ACC112 (cell line): ENCODE data around the gene ZNF519.
"Not testable (repeated sequence)": the region's sequence is repeated elsewhere in the genome, so short reads cannot be mapped to it uniquely, and the experiment has no call there.

ENCODE experiments used
- H2AFZ ChIP-seq: fragments of 200-600 bp; sonication (generic); one replicate; pipeline ENCODE4 v1.6.0; 2017; ENCODE audit warnings: antibody characterized with exemption, low read length; ENCODE audit not compliant: unreplicated experiment
- H3K27ac ChIP-seq: fragments of 200-600 bp; sonication (generic); 2 replicates; pipeline ENCODE4 v1.5.1; 2014; ENCODE audit warnings: low read depth, mild to moderate bottlenecking, antibody characterized with exemption, low read length, moderate library complexity
- H3K27me3 ChIP-seq: fragments of 200-600 bp; sonication (generic); 2 replicates; pipeline ENCODE4 v1.6.1; 2014; ENCODE audit warnings: mild to moderate bottlenecking, antibody characterized with exemption, low read length, moderate library complexity, mixed read lengths; ENCODE audit not compliant: insufficient read depth
- H3K36me3 ChIP-seq: fragments of 200-600 bp; sonication (generic); 2 replicates; pipeline ENCODE4 v1.6.1; 2016; ENCODE audit warnings: mild to moderate bottlenecking, antibody characterized with exemption, low read length, moderate library complexity, mixed read lengths; ENCODE audit not compliant: insufficient read depth
- H3K4me1 ChIP-seq: fragments of 200-600 bp; sonication (generic); one replicate; pipeline ENCODE4 v1.6.1; 2016; ENCODE audit warnings: low read length, mixed read lengths; ENCODE audit not compliant: insufficient read depth, unreplicated experiment, control insufficient read depth
- H3K4me3 ChIP-seq: fragments of 200-600 bp; sonication (generic); 2 replicates; pipeline ENCODE4 v1.5.1; 2014; ENCODE audit warnings: mild to moderate bottlenecking, low read depth, low read length
- H3K79me2 ChIP-seq: fragments of 200-600 bp; sonication (generic); one replicate; pipeline ENCODE4 v1.6.0; 2016; ENCODE audit warnings: low read length; ENCODE audit not compliant: control insufficient read depth, unreplicated experiment, insufficient read depth

ZNF519 gene

GRCh38 chr18:14171301-14172141 lies 39.3 kb upstream of the ZNF519 start:
- H2AFZ ChIP-seq, H3K4me3 ChIP-seq, H3K27ac ChIP-seq, H3K79me2 ChIP-seq, H3K36me3 ChIP-seq, H3K4me1 ChIP-seq, H3K27me3 ChIP-seq: not testable (repeated sequence)

GRCh38 chr18:14170367-14171036 lies 38.3 kb upstream of the ZNF519 start:
- H3K79me2 ChIP-seq, H3K4me3 ChIP-seq, H3K36me3 ChIP-seq, H2AFZ ChIP-seq, H3K4me1 ChIP-seq, H3K27ac ChIP-seq, H3K27me3 ChIP-seq: not testable (repeated sequence)

- not testable (repeated sequence) for H3K4me3 ChIP-seq, H3K4me1 ChIP-seq, H3K79me2 ChIP-seq, H3K36me3 ChIP-seq, H2AFZ ChIP-seq, H3K27ac ChIP-seq
- H3K27me3 ChIP-seq, result peaks cover 13% of the 10 kb centered on the region; the same call in 1 of the 2 replicates
Observed at GRCh38 chr18:14162915-14163314, 30.7 kb upstream of the ZNF519 start.

- not testable (repeated sequence) for H3K4me1 ChIP-seq, H2AFZ ChIP-seq, H3K36me3 ChIP-seq, H3K27me3 ChIP-seq, H3K4me3 ChIP-seq, H3K27ac ChIP-seq, H3K79me2 ChIP-seq
Observed at GRCh38 chr18:14151564-14152113, 19.4 kb upstream of the ZNF519 start.

GRCh38 chr18:14150766-14151165 lies 18.5 kb upstream of the ZNF519 start:
- not testable (repeated sequence) for H3K27me3 ChIP-seq, H3K79me2 ChIP-seq, H3K27ac ChIP-seq, H3K4me1 ChIP-seq, H2AFZ ChIP-seq, H3K36me3 ChIP-seq, H3K4me3 ChIP-seq

- H3K27me3 ChIP-seq, H3K79me2 ChIP-seq, H2AFZ ChIP-seq, H3K4me3 ChIP-seq, H3K4me1 ChIP-seq, H3K36me3 ChIP-seq, H3K27ac ChIP-seq: not testable (repeated sequence)
Observed at GRCh38 chr18:14149916-14150420, 17.7 kb upstream of the ZNF519 start.

- H3K4me3 ChIP-seq, H3K27me3 ChIP-seq, H2AFZ ChIP-seq, H3K4me1 ChIP-seq, H3K79me2 ChIP-seq, H3K27ac ChIP-seq, H3K36me3 ChIP-seq: not testable (repeated sequence)
Observed at GRCh38 chr18:14149121-14149850, 17.1 kb upstream of the ZNF519 start.

GRCh38 chr18:14147935-14148865 lies 16.0 kb upstream of the ZNF519 start:
- H2AFZ ChIP-seq, H3K4me1 ChIP-seq, H3K79me2 ChIP-seq, H3K36me3 ChIP-seq, H3K27ac ChIP-seq, H3K27me3 ChIP-seq, H3K4me3 ChIP-seq: not testable (repeated sequence)

GRCh38 chr18:14146771-14147170 lies 14.5 kb upstream of the ZNF519 start:
- H3K27ac ChIP-seq, H3K4me1 ChIP-seq, H3K4me3 ChIP-seq, H3K27me3 ChIP-seq, H2AFZ ChIP-seq, H3K79me2 ChIP-seq, H3K36me3 ChIP-seq: not testable (repeated sequence)
